Kasumi-1 (cell line): Measurements from ENCODE around the gene KIF5C.

Experiments used
- DNase-seq, 2 experiments: peaks; one replicate each; lab custom pipeline; 2025; lab: John Stamatoyannopoulos, UW

The KIF5C gene

DNA sequence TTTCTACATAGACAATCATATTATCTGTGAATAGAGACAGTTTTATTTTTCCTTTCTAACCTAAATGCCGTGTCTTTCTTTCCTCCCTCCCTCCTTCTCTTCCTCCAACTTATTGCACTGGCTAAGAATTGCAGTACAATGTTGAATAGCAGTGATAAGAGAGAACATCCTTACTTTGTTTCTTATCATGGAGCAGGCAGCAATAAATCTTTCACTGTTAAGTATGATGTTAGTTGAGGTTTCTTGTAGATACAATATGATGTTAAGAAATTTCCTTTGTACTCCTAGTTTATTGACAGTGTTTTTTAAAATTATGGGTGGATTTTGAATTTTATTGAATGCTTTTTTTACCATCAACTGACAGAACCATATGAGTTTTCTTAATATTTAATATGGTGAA, 169.5 kb downstream of the KIF5C start:
- DNase-seq = no peak

- no peak for DNase-seq
These were observed 172.1 kb downstream of the KIF5C start for GRCh38 chr2:149047118-149047517.

- DNase-seq = no peak
These were observed 174.1 kb downstream of the KIF5C start for GRCh38 chr2:149049142-149049541.

DNA sequence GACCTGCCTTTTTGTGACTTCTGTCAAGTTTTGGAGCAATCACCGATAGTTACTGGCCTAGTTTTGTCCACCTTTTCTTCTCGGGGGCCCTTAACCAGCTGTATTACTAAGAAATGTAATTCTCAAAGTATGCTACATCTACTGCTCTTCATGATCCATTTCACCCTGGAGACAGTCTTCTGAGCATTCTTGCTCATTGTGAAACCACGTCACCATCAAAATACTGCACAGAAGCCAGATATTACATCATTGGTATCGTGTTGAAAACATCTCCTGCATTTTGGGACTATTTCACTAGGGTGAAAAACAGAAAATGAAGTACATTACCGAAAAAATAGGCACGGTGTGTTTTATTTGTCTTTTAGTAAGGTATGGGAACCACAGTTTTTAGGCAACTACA, 175.2 kb downstream of the KIF5C start:
- no peak for DNase-seq

- DNase-seq = no peak
These were observed 180.7 kb downstream of the KIF5C start for GRCh38 chr2:149055751-149056150.

- no peak for DNase-seq
These were observed 181.7 kb downstream of the KIF5C start for GRCh38 chr2:149056541-149057255.

DNA sequence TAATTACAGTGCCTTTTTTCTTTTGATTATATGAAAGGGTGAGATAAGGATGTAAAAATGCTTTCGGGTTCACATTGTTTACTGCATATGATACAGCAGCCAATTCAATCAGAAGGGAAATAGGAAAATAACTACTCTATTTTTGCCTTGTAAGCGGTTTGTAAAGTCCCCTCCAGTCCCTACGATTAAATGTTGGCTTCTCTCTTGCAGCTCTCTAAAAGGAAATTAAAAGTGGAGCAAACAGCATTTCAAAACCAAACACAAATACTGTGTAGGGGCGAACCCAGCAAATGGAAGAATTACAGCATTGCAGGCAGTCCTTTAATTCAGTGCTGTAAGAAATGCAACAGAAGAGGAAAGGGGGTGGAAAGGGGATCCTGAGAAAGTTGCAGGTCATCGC, 182.4 kb downstream of the KIF5C start:
- DNase-seq = no peak

DNA sequence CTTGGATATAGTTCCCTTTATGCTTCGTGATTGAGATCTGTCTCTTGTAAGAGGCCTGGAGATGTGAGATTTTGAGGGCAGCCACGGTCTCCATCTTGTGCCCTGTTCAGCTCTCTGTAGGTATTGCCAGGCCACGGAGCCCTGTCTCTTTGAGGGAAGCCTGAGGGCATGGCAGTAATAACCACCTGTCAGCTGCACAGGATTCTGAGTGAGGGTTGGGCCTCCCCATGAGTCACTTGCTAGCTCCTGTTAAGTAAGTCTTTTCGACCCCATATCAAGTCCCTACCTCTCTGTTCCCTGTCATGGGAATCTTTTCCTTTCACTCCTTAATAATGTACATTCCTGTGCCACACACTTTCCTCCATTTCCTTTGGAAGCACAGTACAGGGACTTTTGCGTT, 183.9 kb downstream of the KIF5C start:
- no peak for DNase-seq

DNA sequence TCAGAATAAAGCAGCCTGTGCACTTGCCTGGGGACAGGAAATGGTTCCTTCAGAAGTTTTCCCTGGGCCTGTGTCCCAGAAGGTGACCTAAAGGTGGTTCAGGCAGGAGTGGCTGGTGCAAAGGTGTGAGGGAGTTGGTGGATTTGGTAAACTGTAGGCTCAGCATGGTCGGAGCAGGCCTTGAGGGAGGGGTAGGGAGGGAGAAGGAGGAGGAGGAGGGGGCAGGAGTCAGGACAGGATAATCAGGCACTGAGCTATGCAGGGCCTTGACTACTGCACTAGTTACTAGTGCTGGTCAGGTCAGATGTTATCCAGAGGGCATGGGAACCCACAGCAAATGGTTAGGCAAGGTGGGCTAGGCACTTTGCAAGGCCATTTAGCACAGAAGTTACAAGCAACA, 184.8 kb downstream of the KIF5C start:
- DNase-seq = no peak

DNA sequence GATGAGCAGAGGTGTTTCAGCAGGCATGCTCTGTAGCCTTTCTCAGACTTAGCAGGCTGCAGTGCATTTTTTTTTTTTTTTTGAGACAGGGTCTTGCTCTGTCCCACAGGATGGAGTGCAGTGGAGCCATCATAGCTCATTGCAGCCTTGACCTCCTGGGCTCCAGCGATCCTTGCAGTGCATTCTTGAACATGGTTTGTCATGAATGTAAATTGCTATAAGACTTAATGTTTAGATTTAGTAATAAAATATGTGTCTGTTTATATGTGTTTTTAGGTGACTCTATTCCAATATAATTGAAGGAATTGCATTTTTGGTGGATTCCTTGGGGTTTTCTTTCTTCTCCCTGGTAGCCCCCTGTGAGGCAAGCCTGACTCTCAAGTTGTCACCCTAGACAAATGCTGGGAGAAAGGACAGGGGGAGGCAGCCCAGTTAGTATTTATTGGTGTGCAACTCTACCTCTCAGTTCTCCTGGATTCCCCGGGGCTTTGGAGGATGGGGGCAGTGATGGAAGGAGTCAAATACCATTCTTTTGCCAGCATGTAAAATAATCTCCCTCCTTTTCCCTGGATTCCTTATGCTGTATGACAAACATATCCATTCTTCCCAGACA, 186.2 kb downstream of the KIF5C start:
- no peak for DNase-seq

DNA sequence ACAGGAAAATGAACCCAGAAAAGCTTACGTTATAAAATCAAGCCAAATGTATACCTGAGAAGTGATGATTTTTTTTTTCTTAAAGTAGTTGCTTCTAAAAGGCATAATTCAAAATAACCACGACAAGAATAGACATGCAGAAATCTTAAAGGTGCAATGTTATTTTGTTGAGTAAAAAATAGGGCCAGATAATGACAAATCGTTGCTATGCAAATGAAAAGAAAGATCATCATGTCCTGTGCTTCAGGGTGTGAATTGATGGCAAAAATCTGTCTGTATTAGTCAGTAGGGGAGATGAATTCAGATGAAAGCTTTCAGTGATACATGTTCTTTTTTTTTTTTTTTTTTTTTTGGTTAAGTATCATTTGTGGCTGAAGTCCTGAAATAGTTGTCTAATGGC, 187.5 kb downstream of the KIF5C start:
- no peak for DNase-seq

- DNase-seq = no peak
These were observed 188.2 kb downstream of the KIF5C start for GRCh38 chr2:149063177-149063576.

- no peak for DNase-seq
These were observed 189.4 kb downstream of the KIF5C start for GRCh38 chr2:149064365-149064841.

DNA sequence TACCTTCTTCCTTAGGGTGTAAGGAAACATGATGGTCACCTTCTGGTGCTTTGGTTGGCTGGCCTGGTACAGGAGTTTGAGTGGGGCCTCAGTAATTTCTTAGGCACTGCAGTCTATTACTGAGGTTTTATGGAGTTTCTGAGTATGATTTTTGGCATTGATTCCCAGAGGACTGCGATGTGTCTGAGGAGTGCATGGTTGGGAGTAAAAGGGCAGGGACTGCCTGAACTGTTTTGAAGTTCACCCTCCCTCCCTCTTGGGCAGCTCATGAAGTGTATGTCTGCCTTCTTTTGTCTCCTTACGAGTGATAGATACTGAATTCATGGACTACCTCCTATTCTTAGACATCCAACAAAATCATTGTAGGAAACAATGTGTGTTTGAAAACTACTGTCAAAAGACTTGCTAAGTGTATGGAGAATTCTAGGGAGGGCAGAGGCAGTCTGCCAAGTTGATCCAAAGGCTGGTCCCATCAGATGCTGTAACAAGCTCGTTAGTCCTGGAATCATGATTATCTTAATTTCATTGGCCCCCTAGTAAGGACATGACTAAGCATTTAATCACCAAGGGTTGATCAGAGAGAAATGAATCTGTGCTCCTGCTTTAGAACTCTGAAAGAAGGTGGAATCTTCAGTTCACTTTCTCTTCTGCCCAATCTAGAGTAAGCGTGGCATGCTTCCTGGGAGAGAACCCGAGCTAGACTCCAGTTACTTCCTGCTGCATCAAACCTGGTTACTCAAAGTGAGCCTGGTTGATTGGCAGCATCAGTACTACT, 190.0 kb downstream of the KIF5C start:
- DNase-seq = no peak

DNA sequence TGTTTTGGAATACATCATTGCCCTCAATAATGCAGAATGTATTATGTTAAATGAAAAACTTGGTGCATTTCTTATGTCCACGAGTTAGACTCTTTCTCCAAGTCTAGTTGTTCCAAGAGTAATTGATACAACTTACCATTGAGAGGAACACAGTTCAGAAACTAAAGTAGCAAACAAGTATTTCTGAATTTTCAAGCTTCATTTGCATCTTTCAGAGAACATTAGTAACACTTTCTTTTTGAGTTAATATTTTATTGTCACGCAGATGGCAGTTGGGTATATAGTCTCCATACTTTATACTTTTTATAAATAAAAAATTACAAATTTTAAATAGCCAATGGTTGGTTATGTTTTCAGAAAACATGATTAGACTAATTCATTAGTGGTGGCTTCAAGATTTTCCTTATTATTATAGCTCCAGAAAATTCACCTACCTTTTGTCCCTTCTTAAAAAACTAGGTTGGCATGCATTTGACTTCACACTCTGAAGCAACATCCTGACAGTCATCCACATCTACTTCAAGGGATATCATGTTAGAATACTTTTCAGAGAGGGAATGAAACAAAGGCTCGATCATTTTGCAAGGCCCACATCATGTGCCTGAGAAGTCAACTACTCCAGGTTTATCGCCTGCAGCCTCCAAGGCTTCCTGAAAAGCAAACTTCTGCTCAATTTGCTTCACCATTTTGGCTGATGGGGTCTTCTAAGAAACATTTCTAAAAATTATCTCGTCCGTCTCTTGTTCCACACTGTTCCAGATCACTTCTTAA, 193.4 kb downstream of the KIF5C start:
- no peak for DNase-seq

- DNase-seq = no peak
These were observed 194.2 kb downstream of the KIF5C start for GRCh38 chr2:149068996-149069888.

- DNase-seq = no peak
These were observed 195.8 kb downstream of the KIF5C start for GRCh38 chr2:149070681-149071320.

DNA sequence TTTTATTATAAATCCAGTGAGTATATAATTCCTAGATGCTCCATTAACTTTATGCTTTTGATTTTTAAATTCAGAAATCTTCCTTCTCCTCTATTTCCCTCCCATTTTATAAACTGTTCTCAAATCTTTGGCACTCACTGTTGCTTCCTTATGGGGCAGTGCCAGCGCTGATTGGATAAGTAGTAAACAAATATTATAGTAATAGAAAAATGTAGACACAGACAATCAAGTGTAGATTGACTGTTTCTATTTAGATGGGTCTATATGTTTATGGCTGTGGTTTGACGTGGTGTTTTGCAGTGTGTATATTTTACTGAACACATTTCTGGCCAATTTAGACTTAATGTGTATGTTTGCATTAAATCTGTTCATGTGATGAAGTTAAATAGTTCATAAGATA, 200.1 kb downstream of the KIF5C start:
- DNase-seq = no peak

GRCh38 chr2:149075853-149076252, 200.8 kb downstream of the KIF5C start:
- no peak for DNase-seq
